ENCODE data around the gene IFIT1. TPM values are rescaled to one million over a fixed set of nuclear protein-coding genes. Genes with fewer than 3 reads are reported as not detected.

The IFIT1 gene, protein sequence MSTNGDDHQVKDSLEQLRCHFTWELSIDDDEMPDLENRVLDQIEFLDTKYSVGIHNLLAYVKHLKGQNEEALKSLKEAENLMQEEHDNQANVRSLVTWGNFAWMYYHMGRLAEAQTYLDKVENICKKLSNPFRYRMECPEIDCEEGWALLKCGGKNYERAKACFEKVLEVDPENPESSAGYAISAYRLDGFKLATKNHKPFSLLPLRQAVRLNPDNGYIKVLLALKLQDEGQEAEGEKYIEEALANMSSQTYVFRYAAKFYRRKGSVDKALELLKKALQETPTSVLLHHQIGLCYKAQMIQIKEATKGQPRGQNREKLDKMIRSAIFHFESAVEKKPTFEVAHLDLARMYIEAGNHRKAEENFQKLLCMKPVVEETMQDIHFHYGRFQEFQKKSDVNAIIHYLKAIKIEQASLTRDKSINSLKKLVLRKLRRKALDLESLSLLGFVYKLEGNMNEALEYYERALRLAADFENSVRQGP
- polyA plus RNA-seq: 0.20 TPM in 1 of 2 replicates, not detected in the other
- not detected in 2 replicates for polyA minus RNA-seq

DNA sequence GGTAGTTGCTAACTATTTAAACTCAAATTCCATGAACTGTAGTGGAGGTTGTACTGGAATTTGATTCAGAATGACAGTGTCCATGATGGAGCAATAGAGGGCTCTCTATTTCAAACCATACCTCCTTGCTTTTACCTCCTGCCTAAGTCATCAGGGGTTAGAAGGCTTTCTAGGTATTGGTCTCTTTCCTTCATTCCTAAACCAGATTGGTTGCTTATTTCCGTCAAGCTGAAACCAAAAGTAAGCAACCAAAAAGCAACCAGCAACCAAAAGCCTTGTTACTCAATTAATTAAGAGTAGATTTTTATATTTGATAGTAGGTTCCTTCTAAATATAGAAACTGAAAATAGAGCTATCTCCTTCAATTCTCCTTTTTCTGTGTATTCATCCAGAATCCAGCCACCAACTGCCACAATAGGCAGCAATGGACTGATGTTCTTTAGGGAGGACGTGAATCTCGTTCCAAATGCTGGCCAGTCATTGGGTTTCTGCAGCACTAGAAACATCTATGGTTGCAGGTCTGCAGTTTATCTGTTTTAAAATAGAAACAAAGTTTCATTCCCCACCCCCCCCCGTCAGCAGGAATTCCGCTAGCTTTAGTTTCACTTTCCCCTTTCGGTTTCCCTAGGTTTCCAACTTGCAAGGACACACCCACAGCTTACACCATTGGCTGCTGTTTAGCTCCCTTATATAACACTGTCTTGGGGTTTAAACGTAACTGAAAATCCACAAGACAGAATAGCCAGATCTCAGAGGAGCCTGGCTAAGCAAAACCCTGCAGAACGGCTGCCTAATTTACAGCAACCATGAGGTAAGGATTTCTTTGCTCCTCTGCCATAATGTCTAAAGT, at the start of gene IFIT1:
Gene IFIT1, plus strand, starts transcription at position 717 of the 850 bp plus-strand sequence. Its CDS starts 90 bp downstream, at position 807.
- Histone ChIP-seq H3K9me3 (ENCODE audit: low read length) (no peaks in the 10 kb centered on the region), H2AFZ (ENCODE audit: low read depth, low read length) (no peak within 1 kb of the TSS), H4K20me1 (ENCODE audit: insufficient read depth) (no peaks in the 10 kb centered on the region), H3K9ac (ENCODE audit: low read length) (no peak within 1 kb of the TSS), H3K27me3 (ENCODE audit: insufficient read depth, low read depth, low read length) (no peaks in the 10 kb centered on the region), H3K4me2 (ENCODE audit: low read length) (no peak within 1 kb of the TSS), H3K36me3 (ENCODE audit: insufficient read depth, low read length) (no peaks in the 10 kb centered on the region), H3K9me2 (ENCODE audit: insufficient read depth, low read length) (no peaks in the 10 kb centered on the region), H3F3A (ENCODE audit: insufficient read depth, low read length, poor library complexity, severe bottlenecking) (no peaks in the 10 kb centered on the region), H3K4me3 (ENCODE audit: low read length) (no peak within 1 kb of the TSS), H3K79me2 (replicated peaks; ENCODE audit: insufficient read depth, low read length) (no peaks in the 10 kb centered on the region), H3K27ac (ENCODE audit: low read length) (no peak within 1 kb of the TSS)
- TF ChIP-seq POLR2AphosphoS5 (IDR thresholded peaks at IDR 0.05): no peak
- TF ChIP-seq, protein P1, sequence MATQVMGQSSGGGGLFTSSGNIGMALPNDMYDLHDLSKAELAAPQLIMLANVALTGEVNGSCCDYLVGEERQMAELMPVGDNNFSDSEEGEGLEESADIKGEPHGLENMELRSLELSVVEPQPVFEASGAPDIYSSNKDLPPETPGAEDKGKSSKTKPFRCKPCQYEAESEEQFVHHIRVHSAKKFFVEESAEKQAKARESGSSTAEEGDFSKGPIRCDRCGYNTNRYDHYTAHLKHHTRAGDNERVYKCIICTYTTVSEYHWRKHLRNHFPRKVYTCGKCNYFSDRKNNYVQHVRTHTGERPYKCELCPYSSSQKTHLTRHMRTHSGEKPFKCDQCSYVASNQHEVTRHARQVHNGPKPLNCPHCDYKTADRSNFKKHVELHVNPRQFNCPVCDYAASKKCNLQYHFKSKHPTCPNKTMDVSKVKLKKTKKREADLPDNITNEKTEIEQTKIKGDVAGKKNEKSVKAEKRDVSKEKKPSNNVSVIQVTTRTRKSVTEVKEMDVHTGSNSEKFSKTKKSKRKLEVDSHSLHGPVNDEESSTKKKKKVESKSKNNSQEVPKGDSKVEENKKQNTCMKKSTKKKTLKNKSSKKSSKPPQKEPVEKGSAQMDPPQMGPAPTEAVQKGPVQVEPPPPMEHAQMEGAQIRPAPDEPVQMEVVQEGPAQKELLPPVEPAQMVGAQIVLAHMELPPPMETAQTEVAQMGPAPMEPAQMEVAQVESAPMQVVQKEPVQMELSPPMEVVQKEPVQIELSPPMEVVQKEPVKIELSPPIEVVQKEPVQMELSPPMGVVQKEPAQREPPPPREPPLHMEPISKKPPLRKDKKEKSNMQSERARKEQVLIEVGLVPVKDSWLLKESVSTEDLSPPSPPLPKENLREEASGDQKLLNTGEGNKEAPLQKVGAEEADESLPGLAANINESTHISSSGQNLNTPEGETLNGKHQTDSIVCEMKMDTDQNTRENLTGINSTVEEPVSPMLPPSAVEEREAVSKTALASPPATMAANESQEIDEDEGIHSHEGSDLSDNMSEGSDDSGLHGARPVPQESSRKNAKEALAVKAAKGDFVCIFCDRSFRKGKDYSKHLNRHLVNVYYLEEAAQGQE (IDR thresholded peaks at IDR 0.05; ENCODE audit: borderline replicate concordance): no peak

DNA sequence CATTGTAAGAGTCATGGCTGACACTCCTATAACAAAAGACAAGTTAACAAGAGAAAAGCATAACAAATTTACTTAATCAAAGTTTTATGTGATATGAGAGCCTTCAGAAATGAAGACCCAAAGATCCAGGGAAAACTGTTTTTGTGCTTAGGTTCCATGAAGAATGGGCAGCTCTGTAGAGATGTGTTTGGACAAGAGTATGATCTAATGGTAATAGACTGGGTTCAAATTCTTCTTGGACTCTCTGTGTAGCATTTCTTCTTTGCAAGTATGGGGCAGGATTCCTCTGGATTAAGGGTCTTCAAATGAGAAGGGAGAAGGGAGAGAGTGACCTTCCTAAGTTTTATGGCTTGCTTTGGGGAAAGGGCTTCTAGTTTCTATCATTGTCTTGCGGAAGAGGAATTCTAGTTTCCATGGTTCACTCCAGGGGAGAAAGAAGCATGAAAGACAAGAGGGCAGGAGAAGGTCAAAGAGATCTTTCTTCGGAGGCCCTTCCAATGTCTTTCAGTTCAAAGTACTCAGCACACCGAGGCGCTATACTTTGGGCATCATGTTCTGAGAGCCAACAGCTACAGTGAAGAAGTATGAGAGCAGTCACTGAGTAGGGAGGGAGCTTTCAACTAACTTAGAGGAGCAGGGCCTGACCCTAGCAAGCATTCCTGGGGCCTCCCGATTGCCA, 49.2 kb upstream of the IFIT1 start:
- peak overlapping the region; percentile 71 for H3K4me2 ChIP-seq (ENCODE audit: low read length)
- TF ChIP-seq, protein P2, sequence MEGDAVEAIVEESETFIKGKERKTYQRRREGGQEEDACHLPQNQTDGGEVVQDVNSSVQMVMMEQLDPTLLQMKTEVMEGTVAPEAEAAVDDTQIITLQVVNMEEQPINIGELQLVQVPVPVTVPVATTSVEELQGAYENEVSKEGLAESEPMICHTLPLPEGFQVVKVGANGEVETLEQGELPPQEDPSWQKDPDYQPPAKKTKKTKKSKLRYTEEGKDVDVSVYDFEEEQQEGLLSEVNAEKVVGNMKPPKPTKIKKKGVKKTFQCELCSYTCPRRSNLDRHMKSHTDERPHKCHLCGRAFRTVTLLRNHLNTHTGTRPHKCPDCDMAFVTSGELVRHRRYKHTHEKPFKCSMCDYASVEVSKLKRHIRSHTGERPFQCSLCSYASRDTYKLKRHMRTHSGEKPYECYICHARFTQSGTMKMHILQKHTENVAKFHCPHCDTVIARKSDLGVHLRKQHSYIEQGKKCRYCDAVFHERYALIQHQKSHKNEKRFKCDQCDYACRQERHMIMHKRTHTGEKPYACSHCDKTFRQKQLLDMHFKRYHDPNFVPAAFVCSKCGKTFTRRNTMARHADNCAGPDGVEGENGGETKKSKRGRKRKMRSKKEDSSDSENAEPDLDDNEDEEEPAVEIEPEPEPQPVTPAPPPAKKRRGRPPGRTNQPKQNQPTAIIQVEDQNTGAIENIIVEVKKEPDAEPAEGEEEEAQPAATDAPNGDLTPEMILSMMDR (IDR thresholded peaks at IDR 0.05; ENCODE audit: poor library complexity, severe bottlenecking): no peak
- TF ChIP-seq TAF1 (IDR thresholded peaks at IDR 0.05; ENCODE audit: low read depth): no peak
- TF ChIP-seq EZH2 (IDR thresholded peaks at IDR 0.05; ENCODE audit: borderline replicate concordance, insufficient read depth, low read length, poor library complexity, severe bottlenecking): no peak
- TF ChIP-seq RAD21 (conservative IDR thresholded peaks at IDR 0.05): no peak
- TF ChIP-seq, protein P1 (IDR thresholded peaks at IDR 0.05; ENCODE audit: borderline replicate concordance): no peak
- TF ChIP-seq MXI1 (conservative IDR thresholded peaks at IDR 0.05; ENCODE audit: poor library complexity, severe bottlenecking): no peak
- TF ChIP-seq SMC3 (conservative IDR thresholded peaks at IDR 0.05; ENCODE audit: poor library complexity): no peak
- peak overlapping the region; percentile 63 for H3K9ac ChIP-seq (ENCODE audit: low read length)
- no peaks in the 10 kb centered on the region for H3K9me3 ChIP-seq (ENCODE audit: low read length)
- H3F3A ChIP-seq (ENCODE audit: insufficient read depth, low read length, poor library complexity, severe bottlenecking): peaks cover 3% of the 10 kb centered on the region
- peak overlapping the region; percentile 71 for H2AFZ ChIP-seq (ENCODE audit: low read depth, low read length)
- peak overlapping the region; percentile 93 for H3K27ac ChIP-seq (ENCODE audit: low read length)
- H3K27me3 ChIP-seq (ENCODE audit: insufficient read depth, low read depth, low read length): no peaks in the 10 kb centered on the region
- no peaks in the 10 kb centered on the region for H4K20me1 ChIP-seq (ENCODE audit: insufficient read depth)
- H3K4me3 ChIP-seq (ENCODE audit: low read length): peak overlapping the region; percentile 64
- H3K9me2 ChIP-seq (ENCODE audit: insufficient read depth, low read length): no peaks in the 10 kb centered on the region
- no peaks in the 10 kb centered on the region for H3K36me3 ChIP-seq (ENCODE audit: insufficient read depth, low read length)
- H3K79me2 ChIP-seq (replicated peaks; ENCODE audit: insufficient read depth, low read length): no peaks in the 10 kb centered on the region

All from neural cell (in vitro differentiated cells).